HepG2 (cell line): ENCODE results near the gene VPS54. TPM values are rescaled to one million over a fixed set of nuclear protein-coding genes. Genes with fewer than 3 reads are reported as not detected.

ENCODE experiments used
- ATAC-seq: fragments of 200-7000 bp; cut with Tn5 transposase; 3 replicates; pipeline ENCODE4 v1.9.1; 2020; ENCODE audit warnings: mild to moderate bottlenecking, moderate library complexity
- BruUV-seq: library from RNA; stranded (reverse); fragments of 400-500 nt; replicated peaks from 2 replicates; lab custom pipeline; 2021; lab: Mats Ljungman, UMichigan
- CTCF ChIA-PET: fragments of 300-600 bp; formaldehyde crosslinking; extraction: SDS; loops from one replicate; lab custom pipeline; 2021; ENCODE audit warnings: low total read pairs, inconsistent platforms, low intra/inter-chr PET ratio; lab: Yijun Ruan, JAX
- POLR2A ChIA-PET: fragments of 350-600 bp; sonication (Branson Sonifier 250); formaldehyde crosslinking; loops from one replicate; lab custom pipeline; 2020; ENCODE audit warnings: antibody characterized with exemption, inconsistent platforms; lab: Yijun Ruan, JAX
- DNase-seq: peaks from one replicate; pipeline ENCODE4 v3.0.0-alpha.2; 2015; ENCODE audit warnings: low spot score
- FAIRE-seq: peaks from 3 replicates; lab custom pipeline; 2011; peaks lifted over from hg19 to GRCh38; lab: Jason Lieb, UNC
- H2AFZ ChIP-seq: one replicate; pipeline ENCODE4 v1.6.1; 2011; ENCODE audit warnings: low read length, inconsistent platforms
- H3K27ac ChIP-seq: fragments of 300-600 bp; 3 replicates; pipeline ENCODE4 v1.8.0; 2011; ENCODE audit warnings: mixed run types, mild to moderate bottlenecking, mixed read lengths, low read length, inconsistent platforms; ENCODE audit not compliant: insufficient read depth; ENCODE audit errors: extremely low read length
- H3K27me3 ChIP-seq, 2 experiments: fragments of 200-600 bp in 1 of 2; 2 replicates in 1 of 2; 3 replicates in 1 of 2; pipeline versions ENCODE4 v1.6.0 to v1.8.0; 2011; ENCODE audit warnings: low read length in 2 of 2, mild to moderate bottlenecking in 2 of 2, moderate library complexity in 2 of 2, inconsistent platforms in 1 of 2; ENCODE audit not compliant: insufficient read depth in 2 of 2, control insufficient read depth in 1 of 2
- H3K36me3 ChIP-seq, 2 experiments: fragments of 200-600 bp in 1 of 2; replicated peaks in 1 of 2; 2 replicates in 1 of 2; 3 replicates in 1 of 2; pipeline versions ENCODE4 v1.5.1 to v1.8.0; 2011; ENCODE audit warnings: low read length in 2 of 2, inconsistent platforms in 1 of 2; ENCODE audit not compliant: insufficient read depth in 2 of 2, control insufficient read depth in 1 of 2
- H3K4me1 ChIP-seq: 2 replicates; pipeline ENCODE4 v1.5.1; 2012; ENCODE audit warnings: low read length, inconsistent platforms; ENCODE audit not compliant: insufficient read depth
- H3K4me2 ChIP-seq: 2 replicates; pipeline ENCODE4 v1.6.0; 2011; ENCODE audit warnings: low read depth, low read length, inconsistent platforms
- H3K4me3 ChIP-seq, 3 experiments: fragments of 200-600 bp in 1 of 3; sonication (generic), shearing (Covaris generic) in 1 of 3; replicated peaks in 1 of 3; 2 replicates each; pipeline ENCODE4 v1.5.1; 2011 to 2016; ENCODE audit warnings: low read length in 3 of 3, inconsistent platforms in 2 of 3, low read depth in 2 of 3, mild to moderate bottlenecking in 2 of 3, control low read depth in 1 of 3, mixed read lengths in 1 of 3; ENCODE audit not compliant: insufficient read depth in 1 of 3
- H3K79me2 ChIP-seq: one replicate; pipeline ENCODE4 v1.6.1; 2011; ENCODE audit warnings: low read length, inconsistent platforms; ENCODE audit not compliant: insufficient read depth
- H3K9ac ChIP-seq: 2 replicates; pipeline ENCODE4 v1.6.0; 2011; ENCODE audit warnings: mild to moderate bottlenecking, low read depth, low read length, inconsistent platforms; ENCODE audit not compliant: insufficient read depth
- H3K9me3 ChIP-seq: 2 replicates; pipeline ENCODE4 v1.5.1; 2012; ENCODE audit warnings: mild to moderate bottlenecking, low read length
- H4K20me1 ChIP-seq: 2 replicates; pipeline ENCODE4 v1.6.0; 2011; ENCODE audit warnings: inconsistent platforms, mild to moderate bottlenecking, low read length, moderate library complexity; ENCODE audit not compliant: insufficient read depth
- AGO2 ChIP-seq: fragments of 200-400 bp; formaldehyde crosslinking; optimal IDR thresholded peaks from 2 replicates; pipeline ENCODE3; 2017; ENCODE audit warnings: mild to moderate bottlenecking, low read depth, low read length, moderate library complexity
- RFXAP ChIP-seq: sonication (generic); formaldehyde crosslinking; IDR thresholded peaks from 2 replicates; pipeline ENCODE4 v1.4.0; 2020; ENCODE audit warnings: missing genetic modification reagents, borderline replicate concordance
- SCMH1 ChIP-seq: sonication (generic); formaldehyde crosslinking; IDR thresholded peaks from 2 replicates; pipeline ENCODE4 v1.9.0; 2021; ENCODE audit warnings: missing genetic modification reagents, mild to moderate bottlenecking, borderline replicate concordance
- TRIM24 ChIP-seq: sonication (generic); formaldehyde crosslinking; IDR thresholded peaks from 2 replicates; pipeline ENCODE4 v1.8.0; 2022; ENCODE audit warnings: mild to moderate bottlenecking, missing genetic modification reagents
- ZBTB1 ChIP-seq: sonication (generic); formaldehyde crosslinking; IDR thresholded peaks from 2 replicates; pipeline ENCODE4 v1.4.0; 2020; ENCODE audit warnings: missing genetic modification reagents, borderline replicate concordance
- ZFP36 ChIP-seq: fragments of 150-350 bp; IDR thresholded peaks from 2 replicates; pipeline ENCODE4 v1.6.1; 2018; ENCODE audit warnings: borderline replicate concordance, low read length, low read depth; ENCODE audit not compliant: partially characterized antibody
- ZNF180 ChIP-seq: sonication (generic); formaldehyde crosslinking; IDR thresholded peaks from 2 replicates; pipeline ENCODE4 v1.4.0; 2020; ENCODE audit warnings: low read depth, missing genetic modification reagents, borderline replicate concordance
- ZNF839 ChIP-seq: sonication (generic); formaldehyde crosslinking; IDR thresholded peaks from 2 replicates; pipeline ENCODE4 v1.4.0; 2020; ENCODE audit warnings: missing genetic modification reagents, mild to moderate bottlenecking, borderline replicate concordance
- WGBS: methylation state at CpG from one replicate; pipeline ENCODE4 v1.1.6; 2017; ENCODE audit warnings: low lambda C conversion rate; 5-methylcytosine and 5-hydroxymethylcytosine counted together
- in situ Hi-C: cut with HindIII; loops from 2 replicates; pipeline ENCODE4 v1.10.0; 2017; ENCODE audit warnings: low pct_unique_long_range_greater_than_20kb; ENCODE audit not compliant: extremely low pct_ligation_motif_present
- intact Hi-C: fragments of 100-400 bp; cut with micrococcal nuclease; formaldehyde crosslinking; loops from one replicate; pipeline ENCODE4 v1.10.0; 2022; ENCODE audit not compliant: unreplicated experiment
- polyA plus RNA-seq, 8 experiments: library from polyadenylated mRNA; depleted of rRNA in 3 of 8; stranded (reverse) in 7 of 8; unstranded in 1 of 8; fragments of >200 nt; fragmentation: Illumina TruSeq in 4 of 8; extraction: Trizol in 4 of 8; gene quantifications; 2 replicates each; pipeline versions ENCODE4 v1.2.1 to v1.2.3, GENCODE V29; 2011 to 2016; ENCODE audit warnings: low read depth in 4 of 8, missing spikeins in 1 of 8, mixed read lengths in 1 of 8; ENCODE audit not compliant: insufficient read depth in 1 of 8
- total RNA-seq, 5 experiments: library from RNA; depleted of rRNA; stranded (reverse); fragments of >200 nt; fragmentation: Illumina TruSeq; extraction: Trizol; gene quantifications; 2 replicates each; pipeline ENCODE4 v1.2.3, GENCODE V29; 2016; ENCODE audit warnings: low read depth in 1 of 5
- TF ChIP-seq, protein P1 (sequence below): sonication (generic); formaldehyde crosslinking; conservative IDR thresholded peaks from 2 replicates; pipeline ENCODE4 v1.8.0; 2022; ENCODE audit warnings: low read depth, missing genetic modification reagents
- TF ChIP-seq, protein P2 (sequence below): IDR thresholded peaks from 2 replicates; pipeline ENCODE4 v1.6.1; 2016; ENCODE audit warnings: low read depth
- TF ChIP-seq, protein P3 (sequence below): sonication (generic); formaldehyde crosslinking; IDR thresholded peaks from 2 replicates; pipeline ENCODE4 v1.4.0; 2020; ENCODE audit warnings: missing genetic modification reagents

VPS54 gene
- total and polyA plus RNA-seq, 2 of the 13 experiments (the other 11 are each of a cell fraction or from before 2014, with no cell fraction given): 64.7 to 77.5 TPM

DNA sequence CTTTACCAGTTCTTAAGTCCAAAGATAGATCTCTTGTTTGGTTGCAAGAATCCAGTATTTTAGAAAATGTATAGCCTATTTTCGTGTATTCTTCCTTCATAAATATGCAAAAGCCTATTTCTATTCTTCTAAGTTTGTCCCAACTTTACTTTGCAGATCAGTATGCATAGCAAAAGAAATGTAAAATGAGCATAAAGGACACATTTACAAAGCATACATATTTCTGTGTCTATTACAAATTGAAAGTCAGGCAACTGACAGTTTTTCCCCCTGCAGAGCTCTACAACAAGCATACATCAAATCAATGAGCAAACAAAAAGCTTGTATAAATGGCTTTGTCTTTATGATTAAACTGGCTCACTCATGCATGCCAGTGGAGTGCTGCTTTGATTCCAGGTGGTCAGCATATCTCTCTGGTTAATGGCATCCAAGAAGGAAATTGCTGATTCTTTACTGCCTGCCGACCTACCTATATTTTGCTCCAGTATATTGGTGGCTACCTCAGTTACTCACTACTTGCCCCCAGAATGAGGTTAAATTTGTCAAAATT, 10.0 kb upstream of the VPS54 start:
- in situ Hi-C loops: no loop called here
- CTCF ChIA-PET: no interaction called here
- H3K36me3 ChIP-seq: no peaks in the 10 kb centered on the region

DNA sequence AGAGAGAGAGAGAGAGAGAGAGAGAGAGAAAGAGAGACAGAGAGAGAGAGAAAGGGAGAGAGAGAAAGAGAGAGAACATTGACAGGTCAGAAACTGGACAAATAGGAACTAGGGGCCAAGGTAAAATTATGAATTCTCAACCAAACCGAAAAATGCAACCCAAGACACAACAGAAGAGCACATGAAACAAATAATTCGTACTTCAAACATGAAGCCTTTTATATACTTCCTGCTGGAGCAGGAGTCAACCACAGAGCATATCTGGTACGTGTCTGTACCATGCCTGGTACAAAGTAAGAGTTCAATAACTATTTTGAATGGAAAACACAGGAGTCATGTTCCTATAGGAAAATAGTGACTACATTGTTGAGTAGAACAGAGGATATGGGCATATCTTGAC, 6.5 kb upstream of the VPS54 start:
- Histone ChIP-seq H4K20me1 (no peaks in the 10 kb centered on the region), H2AFZ (no peak overlapping the region), H3K27me3 (no peaks in the 10 kb centered on the region), H3K79me2 (no peaks in the 10 kb centered on the region), H3K9ac (no peak overlapping the region), H3K27ac (peak overlapping the region; percentile 15), H3K4me2 (no peak overlapping the region), H3K4me1 (peaks cover 65% of the 10 kb centered on the region), H3K4me3 (no peak overlapping the region), H3K36me3 (no peaks in the 10 kb centered on the region), H3K9me3 (no peaks in the 10 kb centered on the region)
- no peak for DNase-seq
- ChIA-PET POLR2A (no interaction called here), CTCF (no interaction called here)
- no peak for FAIRE-seq
- BruUV-seq: no TSS peak
- WGBS: 92% methylated on average over 3 of the region's 3 CpGs
- in situ Hi-C loops: no loop called here
- ATAC-seq: no peak
- intact Hi-C loops: loop anchor here (2.0 kb wide), 2 partner anchors 41 to 75 kb away; no protein-coding TSS in a partner anchor
- TF ChIP-seq, protein P1, sequence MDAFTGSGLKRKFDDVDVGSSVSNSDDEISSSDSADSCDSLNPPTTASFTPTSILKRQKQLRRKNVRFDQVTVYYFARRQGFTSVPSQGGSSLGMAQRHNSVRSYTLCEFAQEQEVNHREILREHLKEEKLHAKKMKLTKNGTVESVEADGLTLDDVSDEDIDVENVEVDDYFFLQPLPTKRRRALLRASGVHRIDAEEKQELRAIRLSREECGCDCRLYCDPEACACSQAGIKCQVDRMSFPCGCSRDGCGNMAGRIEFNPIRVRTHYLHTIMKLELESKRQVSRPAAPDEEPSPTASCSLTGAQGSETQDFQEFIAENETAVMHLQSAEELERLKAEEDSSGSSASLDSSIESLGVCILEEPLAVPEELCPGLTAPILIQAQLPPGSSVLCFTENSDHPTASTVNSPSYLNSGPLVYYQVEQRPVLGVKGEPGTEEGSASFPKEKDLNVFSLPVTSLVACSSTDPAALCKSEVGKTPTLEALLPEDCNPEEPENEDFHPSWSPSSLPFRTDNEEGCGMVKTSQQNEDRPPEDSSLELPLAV (CRISPR knock-in tag): no peak
- TF ChIP-seq ZBTB1 (no peak), ZFP36 (no peak), ZNF180 (CRISPR knock-in tag) (no peak), SCMH1 (CRISPR knock-in tag) (no peak), RFXAP (no peak), TRIM24 (no peak)
- TF ChIP-seq, protein P2, sequence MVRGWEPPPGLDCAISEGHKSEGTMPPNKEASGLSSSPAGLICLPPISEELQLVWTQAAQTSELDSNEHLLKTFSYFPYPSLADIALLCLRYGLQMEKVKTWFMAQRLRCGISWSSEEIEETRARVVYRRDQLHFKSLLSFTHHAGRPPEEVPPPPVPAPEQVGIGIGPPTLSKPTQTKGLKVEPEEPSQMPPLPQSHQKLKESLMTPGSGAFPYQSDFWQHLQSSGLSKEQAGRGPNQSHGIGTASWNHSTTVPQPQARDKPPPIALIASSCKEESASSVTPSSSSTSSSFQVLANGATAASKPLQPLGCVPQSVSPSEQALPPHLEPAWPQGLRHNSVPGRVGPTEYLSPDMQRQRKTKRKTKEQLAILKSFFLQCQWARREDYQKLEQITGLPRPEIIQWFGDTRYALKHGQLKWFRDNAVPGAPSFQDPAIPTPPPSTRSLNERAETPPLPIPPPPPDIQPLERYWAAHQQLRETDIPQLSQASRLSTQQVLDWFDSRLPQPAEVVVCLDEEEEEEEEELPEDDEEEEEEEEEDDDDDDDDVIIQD (CRISPR knock-in tag): no peak

More for the DNA sequence above, 10.0 kb upstream of the VPS54 start:
- Histone ChIP-seq H3K4me2 (no peak overlapping the region), H3K4me1 (peaks cover 38% of the 10 kb centered on the region), H3K9me3 (no peaks in the 10 kb centered on the region), H4K20me1 (no peaks in the 10 kb centered on the region), H3K27ac (no peak overlapping the region), H3K4me3 (no peak overlapping the region), H3K9ac (no peak overlapping the region), H3K79me2 (no peaks in the 10 kb centered on the region), H2AFZ (peak overlapping the region; percentile 0), H3K27me3 (no peaks in the 10 kb centered on the region)
- ATAC-seq: no peak
- POLR2A ChIA-PET: no interaction called here
- FAIRE-seq: no peak
- DNase-seq: no peak
- 95% methylated on average over 2 of the region's 2 CpGs for WGBS
- intact Hi-C loops: no loop called here
- BruUV-seq: no TSS peak
- TF ChIP-seq, protein P3, sequence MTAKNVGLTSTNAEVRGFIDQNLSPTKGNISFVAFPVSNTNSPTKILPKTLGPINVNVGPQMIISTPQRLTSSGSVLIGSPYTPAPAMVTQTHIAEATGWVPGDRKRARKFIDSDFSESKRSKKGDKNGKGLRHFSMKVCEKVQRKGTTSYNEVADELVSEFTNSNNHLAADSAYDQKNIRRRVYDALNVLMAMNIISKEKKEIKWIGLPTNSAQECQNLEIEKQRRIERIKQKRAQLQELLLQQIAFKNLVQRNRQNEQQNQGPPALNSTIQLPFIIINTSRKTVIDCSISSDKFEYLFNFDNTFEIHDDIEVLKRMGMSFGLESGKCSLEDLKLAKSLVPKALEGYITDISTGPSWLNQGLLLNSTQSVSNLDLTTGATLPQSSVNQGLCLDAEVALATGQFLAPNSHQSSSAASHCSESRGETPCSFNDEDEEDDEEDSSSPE (CRISPR knock-in tag): no peak
- no peak for TF ChIP-seq ZNF839 (CRISPR knock-in tag)
- no peak for TF ChIP-seq AGO2
